Dermis blood vessel endothelial cell (primary cell): Measurements from ENCODE around the gene REPS1. TPM values are rescaled to one million over a fixed set of nuclear protein-coding genes. Genes with fewer than 3 reads are reported as not detected.

Experiments
- DNase-seq: peaks from one replicate; pipeline ENCODE4 v3.0.0; 2010
- total RNA-seq: library from RNA; depleted of rRNA; stranded (reverse); fragments of >200 nt; gene quantifications from 2 replicates; pipeline ENCODE4 v1.2.3, GENCODE V29; 2014

REPS1 gene
- total RNA-seq, 1 donor from 2014 or later = 25.4 TPM

GRCh38 chr6:138920906-138921305 is 67.1 kb downstream of the REPS1 start:
- peak; percentile 78 for DNase-seq

- no peak for DNase-seq
Observed at GRCh38 chr6:138914701-138915100, 73.4 kb downstream of the REPS1 start.

- DNase-seq = no peak
Observed at GRCh38 chr6:138912308-138912707, 75.7 kb downstream of the REPS1 start.

- no peak for DNase-seq
Observed at GRCh38 chr6:138909975-138910374, 78.1 kb downstream of the REPS1 start.

GRCh38 chr6:138909511-138909910 is 78.5 kb downstream of the REPS1 start:
- DNase-seq = peak; percentile 8

GRCh38 chr6:138907167-138907566 is 80.9 kb downstream of the REPS1 start:
- DNase-seq = no peak

- DNase-seq = no peak
Observed at GRCh38 chr6:138897031-138897430, 91.0 kb downstream of the REPS1 start.

GRCh38 chr6:138896104-138896756 is 91.8 kb downstream of the REPS1 start:
- DNase-seq = no peak

- DNase-seq = no peak
Observed at GRCh38 chr6:138891255-138891986, 96.6 kb downstream of the REPS1 start.

GRCh38 chr6:138885156-138885819 is 102.8 kb downstream of the REPS1 start:
- no peak for DNase-seq

GRCh38 chr6:138882369-138883017 is 105.6 kb downstream of the REPS1 start:
- DNase-seq = no peak

GRCh38 chr6:138873191-138873590 is 114.9 kb downstream of the REPS1 start:
- no peak for DNase-seq

- DNase-seq = no peak
Observed at GRCh38 chr6:138869398-138869797, 118.7 kb downstream of the REPS1 start.

GRCh38 chr6:138868181-138868580 is 119.9 kb downstream of the REPS1 start:
- no peak for DNase-seq

GRCh38 chr6:138865480-138866109 is 122.5 kb downstream of the REPS1 start:
- no peak for DNase-seq

- no peak for DNase-seq
Observed at GRCh38 chr6:138864343-138864890, 123.6 kb downstream of the REPS1 start.

GRCh38 chr6:138863321-138863720 is 124.7 kb downstream of the REPS1 start:
- DNase-seq = peak; percentile 5

GRCh38 chr6:138862456-138862855 is 125.6 kb downstream of the REPS1 start:
- DNase-seq = no peak

GRCh38 chr6:138857775-138858174 is 130.3 kb downstream of the REPS1 start:
- peak; percentile 46 for DNase-seq

- DNase-seq = no peak
Observed at GRCh38 chr6:138856654-138857053, 131.4 kb downstream of the REPS1 start.
